Effector memory CD8-positive, alpha-beta T cell (primary cell): Measurements from ENCODE around the gene IFT80.
A peak's percentile ranks its signal among the peaks of the same experiment; 100 is the strongest.

Source experiments
- ATAC-seq: fragments of 150-1000 bp; cut with Tn5 transposase; replicated peaks from 2 replicates; pipeline ENCODE4 v1.10.0; 2021; ENCODE audit warnings: mild to moderate bottlenecking, moderate library complexity
- DNase-seq, 3 experiments: peaks; one replicate each; pipeline ENCODE4 v3.0.0; 2021
- H3K27ac Mint-ChIP-seq, 2 donors: one replicate each; pipeline ENCODE4 v1.8.0; 2022; ENCODE audit warnings: mild to moderate bottlenecking in 2 of 2, mixed read lengths in 2 of 2, moderate library complexity in 2 of 2
- H3K27me3 Mint-ChIP-seq, 2 donors: one replicate each; pipeline ENCODE4 v1.8.0; 2022; ENCODE audit warnings: mixed read lengths in 2 of 2
- H3K36me3 Mint-ChIP-seq: one replicate; pipeline ENCODE4 v1.8.0; 2022; ENCODE audit warnings: mild to moderate bottlenecking, moderate library complexity, mixed read lengths; ENCODE audit not compliant: insufficient read depth
- H3K4me1 Mint-ChIP-seq, 2 donors: one replicate each; pipeline ENCODE4 v1.8.0; 2022; ENCODE audit warnings: low read depth in 2 of 2, mixed read lengths in 2 of 2
- H3K4me3 Mint-ChIP-seq, 2 donors: one replicate each; pipeline ENCODE4 v1.8.0; 2022; ENCODE audit warnings: mild to moderate bottlenecking in 2 of 2, mixed read lengths in 2 of 2, moderate library complexity in 2 of 2
- H3K9me3 Mint-ChIP-seq, 2 donors: one replicate each; pipeline ENCODE4 v1.8.0; 2022; ENCODE audit warnings: mixed read lengths in 2 of 2

The IFT80 gene

GRCh38 chr3:160312014-160312624, 86.9 kb downstream of the IFT80 start:
- peaks cover 7% of the 10 kb centered on the region for H3K36me3 Mint-ChIP-seq
- no peaks in the 10 kb centered on the region for H3K4me1 Mint-ChIP-seq
- no peaks in the 10 kb centered on the region for H3K27me3 Mint-ChIP-seq
- no peaks in the 10 kb centered on the region for H3K9me3 Mint-ChIP-seq
- ATAC-seq: no peak
- DNase-seq: no peak
- no peak overlapping the region for H3K27ac Mint-ChIP-seq
- no peak overlapping the region for H3K4me3 Mint-ChIP-seq

- Mint-ChIP-seq H3K4me3 (no peak overlapping the region), H3K27me3 (no peaks in the 10 kb centered on the region), H3K27ac (no peak overlapping the region), H3K4me1 (no peaks in the 10 kb centered on the region), H3K9me3 (no peaks in the 10 kb centered on the region), H3K36me3 (peaks cover 10% of the 10 kb centered on the region)
- ATAC-seq (no peak), DNase-seq (no peak)
Measured at GRCh38 chr3:160302806-160303205, 96.2 kb downstream of the IFT80 start.

- ATAC-seq (no peak), DNase-seq (no peak)
Measured at GRCh38 chr3:160296591-160296990, 102.4 kb downstream of the IFT80 start.

DNA sequence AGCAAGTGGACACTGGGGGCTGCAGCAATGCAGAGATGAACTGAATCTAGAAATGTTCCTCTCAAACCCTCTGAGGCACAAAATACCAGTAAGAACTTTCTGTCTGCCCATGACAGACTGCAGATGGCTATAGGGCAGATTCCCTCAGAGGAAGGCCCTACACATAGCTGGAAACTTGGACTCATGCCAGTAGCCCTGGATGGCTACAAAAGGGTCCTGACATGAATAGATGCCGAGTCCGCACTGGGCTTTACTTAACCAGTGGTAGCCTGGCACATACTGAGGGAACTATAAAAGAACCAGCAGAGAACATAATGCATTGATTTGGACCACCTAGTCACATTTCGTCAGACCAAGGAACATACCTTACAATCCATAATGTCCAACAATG, 107.1 kb downstream of the IFT80 start:
- H3K4me3 Mint-ChIP-seq: no peak overlapping the region
- no peak for ATAC-seq
- peaks cover 3% of the 10 kb centered on the region for H3K36me3 Mint-ChIP-seq
- H3K9me3 Mint-ChIP-seq: no peaks in the 10 kb centered on the region
- no peaks in the 10 kb centered on the region for H3K4me1 Mint-ChIP-seq
- no peaks in the 10 kb centered on the region for H3K27me3 Mint-ChIP-seq
- no peak overlapping the region for H3K27ac Mint-ChIP-seq
- DNase-seq: no peak

More at GRCh38 chr3:160296591-160296990, 102.4 kb downstream of the IFT80 start:
- Mint-ChIP-seq H3K27me3 (no peaks in the 10 kb centered on the region), H3K4me1 (no peaks in the 10 kb centered on the region), H3K4me3 (no peak overlapping the region), H3K9me3 (no peaks in the 10 kb centered on the region), H3K27ac (no peak overlapping the region), H3K36me3 (peaks cover 3% of the 10 kb centered on the region)

- H3K27me3 Mint-ChIP-seq: no peaks in the 10 kb centered on the region
- H3K27ac Mint-ChIP-seq: no peak overlapping the region
- no peak for DNase-seq
- no peaks in the 10 kb centered on the region for H3K4me1 Mint-ChIP-seq
- no peak overlapping the region for H3K4me3 Mint-ChIP-seq
- peaks cover 3% of the 10 kb centered on the region for H3K36me3 Mint-ChIP-seq
- H3K9me3 Mint-ChIP-seq: no peaks in the 10 kb centered on the region
- ATAC-seq: no peak
Measured at GRCh38 chr3:160291290-160291908, 107.6 kb downstream of the IFT80 start.

DNA sequence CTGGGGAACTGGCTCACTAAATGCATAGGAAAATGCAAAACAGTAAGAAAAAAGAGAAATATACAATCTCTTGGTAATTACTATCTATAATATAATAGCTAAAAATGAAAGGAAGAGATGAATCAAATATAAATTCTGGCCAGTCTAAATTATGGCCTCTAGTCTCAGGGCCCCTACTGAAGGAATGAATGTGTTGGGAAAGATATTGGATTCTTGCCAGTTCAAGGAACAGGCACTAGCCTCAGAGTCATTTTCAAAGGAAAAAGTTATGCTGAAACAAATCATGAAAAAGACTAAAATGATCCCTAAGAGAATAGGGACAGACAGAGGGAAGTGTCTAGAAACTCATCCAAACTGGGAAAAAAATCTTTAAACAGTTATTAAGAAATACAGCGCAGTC, 111.4 kb downstream of the IFT80 start:
- DNase-seq (no peak), ATAC-seq (no peak)
- Mint-ChIP-seq H3K27me3 (no peaks in the 10 kb centered on the region), H3K4me1 (no peaks in the 10 kb centered on the region), H3K9me3 (no peaks in the 10 kb centered on the region), H3K27ac (no peak overlapping the region), H3K36me3 (peaks cover under 1% of the 10 kb centered on the region), H3K4me3 (no peak overlapping the region)

- no peak overlapping the region for H3K27ac Mint-ChIP-seq
Measured at GRCh38 chr3:160286231-160286630, 112.8 kb downstream of the IFT80 start.

GRCh38 chr3:160280836-160281235, 118.2 kb downstream of the IFT80 start:
- Mint-ChIP-seq H3K27me3 (no peaks in the 10 kb centered on the region), H3K9me3 (no peaks in the 10 kb centered on the region), H3K4me1 (no peaks in the 10 kb centered on the region), H3K4me3 (no peak overlapping the region), H3K27ac (peak overlapping the region in 1 of 2 donors; percentile 41), H3K36me3 (peaks cover 10% of the 10 kb centered on the region)
- no peak for DNase-seq
- ATAC-seq: no peak

More at GRCh38 chr3:160286231-160286630, 112.8 kb downstream of the IFT80 start:
- H3K4me3 Mint-ChIP-seq: no peak overlapping the region
- no peaks in the 10 kb centered on the region for H3K4me1 Mint-ChIP-seq
- H3K9me3 Mint-ChIP-seq: no peaks in the 10 kb centered on the region
- ATAC-seq (no peak), DNase-seq (no peak)
- H3K27me3 Mint-ChIP-seq: no peaks in the 10 kb centered on the region
- peaks cover 3% of the 10 kb centered on the region for H3K36me3 Mint-ChIP-seq

GRCh38 chr3:160279657-160280056, 119.4 kb downstream of the IFT80 start:
- DNase-seq (no peak), ATAC-seq (no peak)
- Mint-ChIP-seq H3K27ac (no peak overlapping the region), H3K4me3 (no peak overlapping the region), H3K9me3 (no peaks in the 10 kb centered on the region), H3K27me3 (no peaks in the 10 kb centered on the region), H3K36me3 (peaks cover 10% of the 10 kb centered on the region), H3K4me1 (no peaks in the 10 kb centered on the region)

- Mint-ChIP-seq H3K27me3 (no peaks in the 10 kb centered on the region), H3K9me3 (no peaks in the 10 kb centered on the region), H3K36me3 (peaks cover 13% of the 10 kb centered on the region), H3K27ac (no peak overlapping the region), H3K4me3 (no peak overlapping the region), H3K4me1 (no peaks in the 10 kb centered on the region)
- no peak for ATAC-seq
- no peak for DNase-seq
Measured at GRCh38 chr3:160278210-160278609, 120.8 kb downstream of the IFT80 start.

DNA sequence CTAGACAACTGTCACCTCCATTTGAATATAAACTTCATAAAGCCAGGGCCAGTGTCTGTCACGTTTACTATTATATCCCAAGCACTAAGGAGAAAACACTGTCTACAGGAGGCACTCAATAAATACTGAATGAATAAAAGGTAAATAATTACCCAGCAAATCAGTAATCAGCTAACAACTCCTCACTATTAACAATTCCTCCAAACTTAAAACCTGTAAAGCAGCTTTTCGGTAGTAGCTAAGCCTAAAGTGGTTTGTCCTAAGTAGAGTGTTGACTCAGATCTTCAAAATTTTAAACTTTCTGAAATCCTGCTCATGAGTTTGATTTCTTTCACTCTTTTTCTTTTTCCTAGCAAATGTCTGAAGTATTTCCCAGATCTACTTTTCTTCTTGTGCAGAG, 133.9 kb downstream of the IFT80 start:
- no peaks in the 10 kb centered on the region for H3K9me3 Mint-ChIP-seq
- H3K27ac Mint-ChIP-seq: no peak overlapping the region
- H3K4me3 Mint-ChIP-seq: no peak overlapping the region
- H3K36me3 Mint-ChIP-seq: no peaks in the 10 kb centered on the region
- ATAC-seq: no peak
- no peaks in the 10 kb centered on the region for H3K4me1 Mint-ChIP-seq
- no peak for DNase-seq
- no peaks in the 10 kb centered on the region for H3K27me3 Mint-ChIP-seq

DNA sequence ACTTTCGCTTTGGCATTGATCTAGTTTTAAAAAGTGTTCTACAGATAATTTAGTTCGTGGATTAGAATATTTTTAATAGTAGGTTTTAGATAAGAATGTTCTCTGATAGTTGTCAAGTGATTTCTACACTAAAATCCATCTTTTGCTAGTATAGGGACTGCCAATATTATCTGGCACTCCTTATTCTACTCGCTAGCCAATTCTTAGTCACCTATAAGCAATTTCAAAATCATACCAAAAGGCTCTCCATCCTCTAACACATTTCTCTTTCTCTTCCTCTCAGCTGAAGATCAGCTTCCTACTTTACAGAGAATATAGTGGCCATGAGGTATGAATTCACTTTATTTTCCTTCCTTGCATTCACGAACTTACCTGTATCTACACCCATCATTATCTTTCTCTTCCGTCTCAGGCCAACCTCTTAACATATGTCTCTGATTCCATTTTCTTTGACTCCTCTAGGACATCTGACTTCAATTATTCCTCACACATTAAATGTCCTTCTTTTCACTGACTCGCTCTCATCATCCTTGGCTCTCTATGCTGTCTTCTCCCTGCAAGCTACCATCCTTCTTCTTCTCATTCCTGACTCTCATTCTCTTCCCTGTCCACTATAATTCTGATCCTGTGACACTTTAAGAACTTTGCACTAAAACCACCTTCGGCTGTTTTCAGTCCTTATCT, 138.3 kb downstream of the IFT80 start:
- Mint-ChIP-seq H3K9me3 (no peaks in the 10 kb centered on the region), H3K4me1 (no peaks in the 10 kb centered on the region), H3K36me3 (no peaks in the 10 kb centered on the region), H3K27ac (no peak overlapping the region), H3K4me3 (no peak overlapping the region), H3K27me3 (no peaks in the 10 kb centered on the region)
- ATAC-seq (no peak), DNase-seq (no peak)

DNA sequence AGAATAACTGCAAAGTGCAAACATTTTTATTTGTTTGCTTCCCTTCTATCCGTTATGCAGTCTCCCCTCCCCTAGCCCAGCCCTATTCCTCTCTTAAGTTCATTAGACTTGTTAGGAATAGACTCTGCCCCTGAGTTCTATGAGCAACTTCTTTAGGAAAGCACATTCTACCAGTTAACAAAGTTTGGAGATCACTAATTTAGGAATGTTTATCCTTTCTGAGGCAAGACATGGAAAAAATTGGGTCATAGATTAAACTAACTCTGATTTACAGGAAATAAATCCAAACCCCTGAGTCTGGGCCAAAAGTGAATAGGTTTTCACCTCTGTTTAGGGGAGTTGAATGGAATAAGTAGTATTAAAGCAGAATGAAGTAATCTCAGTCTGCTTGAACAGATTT, 139.4 kb downstream of the IFT80 start:
- Mint-ChIP-seq H3K27me3 (no peaks in the 10 kb centered on the region), H3K4me3 (no peak overlapping the region), H3K9me3 (no peaks in the 10 kb centered on the region), H3K36me3 (no peaks in the 10 kb centered on the region), H3K27ac (no peak overlapping the region), H3K4me1 (no peaks in the 10 kb centered on the region)
- no peak for ATAC-seq
- no peak for DNase-seq

DNA sequence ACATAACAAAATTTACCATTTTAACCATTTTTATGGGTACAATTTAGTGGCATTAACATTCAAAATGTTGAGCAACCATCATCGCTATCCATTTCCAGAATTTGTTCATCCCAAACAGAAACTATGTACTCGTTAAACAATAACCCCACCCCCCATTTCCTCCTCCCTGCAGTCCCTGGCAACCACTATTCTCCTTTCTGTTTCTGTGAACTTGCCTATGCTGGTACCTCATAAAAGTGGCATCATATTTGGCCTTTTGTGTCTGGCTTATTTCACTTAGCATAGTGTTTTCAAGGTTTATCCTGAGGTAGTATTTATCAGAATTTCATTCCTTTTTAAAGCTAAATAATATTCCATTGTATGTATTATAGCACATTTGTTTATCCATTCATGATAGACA, 141.4 kb downstream of the IFT80 start:
- H3K9me3 Mint-ChIP-seq: no peaks in the 10 kb centered on the region
- no peaks in the 10 kb centered on the region for H3K27me3 Mint-ChIP-seq
- no peak overlapping the region for H3K4me3 Mint-ChIP-seq

More for the DNA sequence above, 141.4 kb downstream of the IFT80 start:
- no peaks in the 10 kb centered on the region for H3K4me1 Mint-ChIP-seq
- ATAC-seq (no peak), DNase-seq (no peak)
- H3K27ac Mint-ChIP-seq: no peak overlapping the region
- H3K36me3 Mint-ChIP-seq: no peaks in the 10 kb centered on the region
